GF-D8 (cell line): Measurements from ENCODE around the gene ACR.
"Not testable (repeated sequence)": the region's sequence is repeated elsewhere in the genome, so short reads cannot be mapped to it uniquely, and the experiment has no call there.

Experiments used
- DNase-seq: peaks from one replicate; lab custom pipeline; 2025; lab: John Stamatoyannopoulos, UW

The ACR gene

GRCh38 chr22:50780244-50780643 lies 42.2 kb downstream of the ACR start:
- DNase-seq, result peak; percentile 41

GRCh38 chr22:50782253-50782652 lies 44.2 kb downstream of the ACR start:
- not testable (repeated sequence) for DNase-seq

- DNase-seq, result peak; percentile 41
Measured at GRCh38 chr22:50783033-50783879, 45.3 kb downstream of the ACR start, which contains the start of gene RABL2B. TSS of gene RABL2B (minus strand) at chr22:50783636. CDS start at chr22:50782294, 1,342 bp downstream.

- not testable (repeated sequence) for DNase-seq
Measured at GRCh38 chr22:50783880-50784276, 45.9 kb downstream of the ACR start.

- DNase-seq, result not testable (repeated sequence)
Measured at GRCh38 chr22:50785289-50785688, 47.3 kb downstream of the ACR start.

- DNase-seq, result not testable (repeated sequence)
Measured at GRCh38 chr22:50786936-50787335, 48.9 kb downstream of the ACR start.
